GM12878 (cell line): ENCODE results near the gene FRMPD2. TPM values are rescaled to one million over a fixed set of nuclear protein-coding genes. Genes with fewer than 3 reads are reported as not detected.

Experiments
- ATAC-seq: fragments of 200-7000 bp; cut with Tn5 transposase; 3 replicates; pipeline ENCODE4 v1.9.1; 2020; ENCODE audit warnings: mild to moderate bottlenecking, moderate library complexity
- BruUV-seq: library from RNA; stranded (reverse); fragments of 400-500 nt; replicated peaks from 2 replicates; lab custom pipeline; 2021; lab: Mats Ljungman, UMichigan
- CTCF ChIA-PET: fragments of 300-600 bp; sonication (Branson Sonifier 250); formaldehyde crosslinking; extraction: SDS; loops from one replicate; lab custom pipeline; 2021; ENCODE audit warnings: inconsistent platforms; lab: Yijun Ruan, JAX
- POLR2A ChIA-PET: fragments of 350-600 bp; formaldehyde crosslinking; extraction: SDS; loops from one replicate; lab custom pipeline; 2021; ENCODE audit warnings: inconsistent platforms; lab: Charles Lee
- RAD21 ChIA-PET: fragments of 300-600 bp; sonication (Branson Sonifier 250); formaldehyde crosslinking; loops from one replicate; lab custom pipeline; 2023; ENCODE audit warnings: antibody characterized with exemption; ENCODE audit not compliant: unreplicated experiment; lab: Charles Lee
- SMC1A ChIA-PET: fragments of 300-600 bp; sonication (Branson Sonifier 250); formaldehyde crosslinking; loops from one replicate; lab custom pipeline; 2023; ENCODE audit not compliant: unreplicated experiment, uncharacterized antibody; lab: Charles Lee
- DNase-seq: peaks from one replicate; pipeline ENCODE4 v3.0.0-alpha.2; 2011; ENCODE audit warnings: low read depth, low spot score
- FAIRE-seq: peaks from 3 replicates; lab custom pipeline; 2011; peaks lifted over from hg19 to GRCh38; lab: Jason Lieb, UNC
- H2AFZ ChIP-seq: 2 replicates; pipeline ENCODE4 v1.6.0; 2011; ENCODE audit warnings: low read depth, low read length, control low read depth; ENCODE audit not compliant: control insufficient read depth
- H3K27ac ChIP-seq: 2 replicates; pipeline ENCODE4 v1.5.1; 2011; ENCODE audit warnings: control low read depth; ENCODE audit not compliant: control insufficient read depth, insufficient read depth
- H3K27me3 ChIP-seq, 2 experiments: replicated peaks in 1 of 2; 2 replicates each; pipeline versions ENCODE4 v1.6.0 to v1.6.1; 2011; ENCODE audit warnings: low read length in 1 of 2; ENCODE audit not compliant: control insufficient read depth in 2 of 2, insufficient read depth in 2 of 2
- H3K36me3 ChIP-seq, 2 experiments: 2 replicates each; pipeline ENCODE4 v1.5.1; 2011; ENCODE audit warnings: low read length in 1 of 2; ENCODE audit not compliant: control insufficient read depth in 2 of 2, insufficient read depth in 2 of 2
- H3K4me1 ChIP-seq: 2 replicates; pipeline ENCODE4 v1.6.1; 2011; ENCODE audit warnings: mild to moderate bottlenecking, low read length, moderate library complexity, mixed read lengths; ENCODE audit not compliant: control insufficient read depth, insufficient read depth
- H3K4me2 ChIP-seq: 2 replicates; pipeline ENCODE4 v1.6.0; 2011; ENCODE audit warnings: control low read depth; ENCODE audit not compliant: control insufficient read depth, insufficient read depth
- H3K4me3 ChIP-seq: fragments of 200-600 bp; sonication (generic); 2 replicates; pipeline ENCODE4 v1.5.1; 2016
- H3K79me2 ChIP-seq: 2 replicates; pipeline ENCODE4 v1.6.0; 2011; ENCODE audit warnings: low read length; ENCODE audit not compliant: control insufficient read depth, insufficient read depth
- H3K9ac ChIP-seq: 2 replicates; pipeline ENCODE4 v1.8.0; 2011; ENCODE audit warnings: low read length, control low read depth, mixed read lengths; ENCODE audit not compliant: control insufficient read depth, insufficient read depth
- H3K9me3 ChIP-seq: replicated peaks from 3 replicates; pipeline ENCODE4 v1.5.1; 2011; ENCODE audit warnings: mild to moderate bottlenecking, low read length; ENCODE audit not compliant: control insufficient read depth, insufficient read depth
- H4K20me1 ChIP-seq: 2 replicates; pipeline ENCODE4 v1.6.0; 2011; ENCODE audit not compliant: control insufficient read depth, insufficient read depth
- CHD1 ChIP-seq: IDR thresholded peaks from 2 replicates; pipeline ENCODE4 v1.6.1; 2012; ENCODE audit warnings: low read depth, low read length, improper control_type of control experiment
- DPF2 ChIP-seq: fragments of 450-650 bp; IDR thresholded peaks from 2 replicates; pipeline ENCODE4 v1.6.1; 2017; ENCODE audit warnings: mild to moderate bottlenecking
- EGR1 ChIP-seq, 2 experiments: IDR thresholded peaks; 1 replicate in 1 of 2; 2 replicates in 1 of 2; pipeline ENCODE4 v1.6.1; 2011 to 2012; ENCODE audit warnings: low read depth in 2 of 2, low read length in 2 of 2, borderline replicate concordance in 1 of 2, mild to moderate bottlenecking in 1 of 2, moderate library complexity in 1 of 2
- EP300 ChIP-seq, 2 experiments: fragments of 150-350 bp in 1 of 2; IDR thresholded peaks; 2 replicates each; pipeline ENCODE4 v1.6.1; 2011 to 2012; ENCODE audit warnings: low read depth in 2 of 2, low read length in 2 of 2, borderline replicate concordance in 1 of 2, improper control_type of control experiment in 1 of 2, inconsistent platforms in 1 of 2; ENCODE audit not compliant: control insufficient read depth in 1 of 2
- LARP7 ChIP-seq: fragments of 450-650 bp; IDR thresholded peaks from 2 replicates; pipeline ENCODE4 v1.6.1; 2017; ENCODE audit warnings: mild to moderate bottlenecking
- NR2F1 ChIP-seq: fragments of 450-650 bp; conservative IDR thresholded peaks from 2 replicates; pipeline ENCODE4 v1.6.1; 2017; ENCODE audit warnings: mild to moderate bottlenecking
- PAX5 ChIP-seq: IDR thresholded peaks from 2 replicates; pipeline ENCODE4 v1.6.1; 2011; ENCODE audit warnings: low read depth, low read length, borderline replicate concordance
- POLR2AphosphoS5 ChIP-seq: IDR thresholded peaks from 2 replicates; pipeline ENCODE4 v1.6.1; 2011; ENCODE audit warnings: mild to moderate bottlenecking, low read length, inconsistent platforms
- RAD21 ChIP-seq: IDR thresholded peaks from 2 replicates; pipeline ENCODE4 v1.6.1; 2011; ENCODE audit warnings: mild to moderate bottlenecking, low read depth, low read length, moderate library complexity; ENCODE audit not compliant: insufficient read depth
- SIN3A ChIP-seq: IDR thresholded peaks from 2 replicates; pipeline ENCODE4 v1.6.1; 2012; ENCODE audit warnings: low read depth, low read length, improper control_type of control experiment
- SMARCA5 ChIP-seq: fragments of 450-650 bp; IDR thresholded peaks from 2 replicates; pipeline ENCODE4 v1.6.1; 2017; ENCODE audit warnings: mild to moderate bottlenecking
- STAT3 ChIP-seq: IDR thresholded peaks from 2 replicates; pipeline ENCODE4 v1.6.1; 2011; ENCODE audit warnings: low read depth, low read length, improper control_type of control experiment
- ZNF24 ChIP-seq: fragments of 450-650 bp; IDR thresholded peaks from 2 replicates; pipeline ENCODE4 v1.6.1; 2017; ENCODE audit warnings: antibody characterized with exemption, mild to moderate bottlenecking
- WGBS: methylation state at CpG from one replicate; pipeline ENCODE4 v1.1.6; 2016; ENCODE audit warnings: low lambda C conversion rate; ENCODE audit not compliant: insufficient replicate concordance, insufficient coverage; ENCODE audit errors: missing lambda C conversion rate; 5-methylcytosine and 5-hydroxymethylcytosine counted together
- in situ Hi-C: fragments of 300-500 bp; cut with MboI; formaldehyde crosslinking; loops from 9 replicates; pipeline ENCODE4 v1.14.3; 2018; ENCODE audit warnings: mixed read lengths
- intact Hi-C: fragments of 100-400 bp; cut with micrococcal nuclease; formaldehyde crosslinking; loops from one replicate; pipeline ENCODE4 v1.14.2; 2022; ENCODE audit not compliant: unreplicated experiment
- polyA plus RNA-seq, 11 experiments: library from polyadenylated mRNA; depleted of rRNA in 4 of 11; unstranded in 6 of 11; stranded (reverse) in 5 of 11; fragments of >200 nt; fragmentation: Nextera tagmentation in 4 of 11; fragmentation: Illumina TruSeq in 1 of 11; extraction: Ambion mirVana in 4 of 11; extraction: Trizol in 1 of 11; gene quantifications; 1 replicate in 1 of 11; 2 replicates in 10 of 11; pipeline versions ENCODE4 v1.2.1 to v1.2.3, GENCODE V29; 2011 to 2016; ENCODE audit warnings: inconsistent platforms in 2 of 11, missing spikeins in 2 of 11, low read depth in 1 of 11
- total RNA-seq, 4 experiments: library from RNA; depleted of rRNA in 3 of 4; stranded (reverse); fragments of >200 nt in 3 of 4; fragmentation: Illumina TruSeq in 1 of 4; extraction: Trizol in 1 of 4; gene quantifications; 2 replicates each; pipeline versions ENCODE4 v1.2.1 to v1.2.3, GENCODE V29; 2013 to 2021

The FRMPD2 gene
- total and polyA plus RNA-seq, 10 of the 15 experiments (the other 5 are each of a cell fraction or from before 2014, with no cell fraction given), result 0.38 to 5.7 (median 1.4) TPM

GRCh38 chr10:48307711-48308018 is 33.2 kb upstream of the FRMPD2 start:
- DNase-seq (no peak), ATAC-seq (no peak), FAIRE-seq (no peak)
- Histone ChIP-seq H2AFZ (no peak overlapping the region), H3K36me3 (no peaks in the 10 kb centered on the region), H3K9me3 (no peaks in the 10 kb centered on the region), H3K9ac (peak overlapping the region; percentile 78), H3K4me3 (peak overlapping the region; percentile 92), H3K27me3 (no peaks in the 10 kb centered on the region), H4K20me1 (no peaks in the 10 kb centered on the region), H3K4me1 (peaks cover 10% of the 10 kb centered on the region), H3K27ac (no peak overlapping the region), H3K4me2 (peak overlapping the region; percentile 82), H3K79me2 (peaks cover 35% of the 10 kb centered on the region)
- CTCF ChIA-PET, result interaction anchor here (1.1 to 3.6 kb wide), 7 partner anchors 9 to 77 kb away, joined by 3 to 20 read pairs (median 6); no protein-coding TSS in a partner anchor
- intact Hi-C loops (loop anchor here (2.0 kb wide), 1 partner anchor 29 kb away; no protein-coding TSS in a partner anchor), in situ Hi-C loops (no loop called here)
- 60% methylated on average over 3 of the region's 3 CpGs for WGBS
- TF ChIP-seq STAT3 (no peak), SIN3A (peak; percentile 44; the same call in 1 of the 2 replicates), ZNF24 (peak; percentile 90)
- RAD21 ChIA-PET, result no interaction called here
- SMC1A ChIA-PET, result interaction anchor here (0.9 to 3.9 kb wide), 6 partner anchors 13 to 110 kb away, joined by 3 to 33 read pairs (median 4); no protein-coding TSS in a partner anchor
- POLR2A ChIA-PET, result interaction anchor here (0.6 to 1.2 kb wide), 3 partner anchors 10 to 31 kb away, joined by 3 to 4 read pairs (median 3); no protein-coding TSS in a partner anchor
- BruUV-seq, result no TSS peak

GRCh38 chr10:48306870-48307710 is 32.6 kb upstream of the FRMPD2 start:
- DNase-seq (no peak), ATAC-seq (peak; percentile 65), FAIRE-seq (no peak)
- under 1% methylated on average over 52 of the region's 70 CpGs for WGBS
- POLR2A ChIA-PET, result interaction anchor here (0.6 kb wide), 1 partner anchor 11 kb away, joined by 3 read pairs; no protein-coding TSS in a partner anchor
- CTCF ChIA-PET, result interaction anchor here (1.1 to 3.6 kb wide), 5 partner anchors 10 to 78 kb away, joined by 3 to 15 read pairs (median 6); no protein-coding TSS in a partner anchor
- H3K9me3 ChIP-seq, result no peaks in the 10 kb centered on the region
- H4K20me1 ChIP-seq, result no peaks in the 10 kb centered on the region
- peak overlapping the region; percentile 78 for H3K9ac ChIP-seq
- H2AFZ ChIP-seq, result peak overlapping the region; percentile 72
- intact Hi-C loops (loop anchor here (1.0 to 2.0 kb wide), 2 partner anchors 24 to 30 kb away; no protein-coding TSS in a partner anchor), in situ Hi-C loops (no loop called here)
- no TSS peak for BruUV-seq
- peaks cover 32% of the 10 kb centered on the region for H3K79me2 ChIP-seq
- peak overlapping the region; percentile 66 for H3K27ac ChIP-seq
- RAD21 ChIA-PET, result no interaction called here
- TF ChIP-seq LARP7 (peak; percentile 46; the same call in 1 of the 2 replicates), DPF2 (peak; percentile 25; the same call in 1 of the 2 replicates), CHD1 (no peak), PAX5 (0 out of 2 replicates have a peak, but pooled peaks have one; percentile 15), POLR2AphosphoS5 (peak; percentile 31), STAT3 (no peak), EGR1 (IDR thresholded peaks at IDR 0.05; ENCODE audit: borderline replicate concordance in 1 of 2, low read depth in 2 of 2, low read length in 2 of 2) (peak in 1 of 2 experiments; percentile 88; a peak in 2 of 3 replicates), SMARCA5 (0 out of 2 replicates have a peak, but pooled peaks have one; percentile 4), EP300 (IDR thresholded peaks at IDR 0.05; ENCODE audit: borderline replicate concordance in 1 of 2, control insufficient read depth in 1 of 2, low read depth in 2 of 2, low read length in 2 of 2) (no peak), RAD21 (no peak), NR2F1 (peak; percentile 86)
- TF ChIP-seq, all 136 proteins: peak for 7
- H3K4me3 ChIP-seq, result peak overlapping the region; percentile 92
- H3K27me3 ChIP-seq, result no peaks in the 10 kb centered on the region
- no peaks in the 10 kb centered on the region for H3K36me3 ChIP-seq
- peak overlapping the region; percentile 82 for H3K4me2 ChIP-seq
- H3K4me1 ChIP-seq, result peaks cover 14% of the 10 kb centered on the region
- SMC1A ChIA-PET, result interaction anchor here (1.1 to 3.9 kb wide), 4 partner anchors 14 to 57 kb away, joined by 3 to 33 read pairs (median 13); no protein-coding TSS in a partner anchor
